ENCODE results near the gene UBR1.

DNA sequence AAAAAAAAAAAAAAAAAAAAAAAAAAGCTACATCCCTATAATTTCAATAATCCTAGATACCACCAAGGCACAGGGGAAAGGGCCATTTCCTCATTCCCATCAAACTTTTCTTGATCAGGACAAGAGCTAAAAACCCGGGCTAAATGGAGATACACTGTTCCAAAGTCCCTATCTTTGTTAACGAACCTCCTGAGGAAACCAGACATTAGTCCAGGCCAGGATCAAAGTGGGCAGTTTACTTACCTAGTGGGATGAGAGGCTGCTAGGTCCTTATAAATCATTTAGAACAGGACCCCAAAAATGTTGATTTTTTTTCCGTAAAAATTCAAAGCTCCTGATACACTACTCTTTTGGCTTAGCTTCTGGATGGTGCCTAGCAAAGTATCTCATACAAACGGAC is 35.6 kb downstream of the UBR1 start:
- TF ChIP-seq EZH2 (IDR thresholded peaks at IDR 0.05), result no peak
- no peak for TF ChIP-seq POLR2AphosphoS5 (IDR thresholded peaks at IDR 0.05; ENCODE audit: borderline replicate concordance, low read depth, low read length)
- no peak for TF ChIP-seq FOXP2 (optimal IDR thresholded peaks at IDR 0.05; ENCODE audit: control extremely low read depth, extremely low read length, insufficient read depth)
